ENCODE results near the gene ERC1. TPM values are rescaled to one million over a fixed set of nuclear protein-coding genes. Genes with fewer than 3 reads are reported as not detected.
"Not testable (repeated sequence)": the region's sequence is repeated elsewhere in the genome, so short reads cannot be mapped to it uniquely, and the experiment has no call there.

ERC1 gene
- total RNA-seq, 1 experiment from 2014 or later = 55.1 TPM

- no peak overlapping the region for H3K4me3 Mint-ChIP-seq (ENCODE audit: unreplicated experiment)
- H3K36me3 Mint-ChIP-seq (ENCODE audit: insufficient read depth, unreplicated experiment) = no peaks in the 10 kb centered on the region
- no peak overlapping the region for H3K27ac Mint-ChIP-seq (ENCODE audit: low read depth, unreplicated experiment)
- intact Hi-C loops (cut with micrococcal nuclease) = no loop called here
- no peaks in the 10 kb centered on the region for H3K27me3 Mint-ChIP-seq (ENCODE audit: insufficient read depth, unreplicated experiment)
- ChIA-PET CTCF (interaction anchor here (0.7 kb wide), 1 partner anchor 244 kb away, joined by 6 read pairs; no protein-coding TSS in a partner anchor), POLR2A (interaction anchor here (0.7 kb wide), 1 partner anchor 10 kb away, joined by 3 read pairs; no protein-coding TSS in a partner anchor)
- no peaks in the 10 kb centered on the region for H3K9me3 Mint-ChIP-seq (ENCODE audit: unreplicated experiment)
- DNase-seq (ENCODE audit: unreplicated experiment) = no peak
- TF ChIP-seq, protein P1, sequence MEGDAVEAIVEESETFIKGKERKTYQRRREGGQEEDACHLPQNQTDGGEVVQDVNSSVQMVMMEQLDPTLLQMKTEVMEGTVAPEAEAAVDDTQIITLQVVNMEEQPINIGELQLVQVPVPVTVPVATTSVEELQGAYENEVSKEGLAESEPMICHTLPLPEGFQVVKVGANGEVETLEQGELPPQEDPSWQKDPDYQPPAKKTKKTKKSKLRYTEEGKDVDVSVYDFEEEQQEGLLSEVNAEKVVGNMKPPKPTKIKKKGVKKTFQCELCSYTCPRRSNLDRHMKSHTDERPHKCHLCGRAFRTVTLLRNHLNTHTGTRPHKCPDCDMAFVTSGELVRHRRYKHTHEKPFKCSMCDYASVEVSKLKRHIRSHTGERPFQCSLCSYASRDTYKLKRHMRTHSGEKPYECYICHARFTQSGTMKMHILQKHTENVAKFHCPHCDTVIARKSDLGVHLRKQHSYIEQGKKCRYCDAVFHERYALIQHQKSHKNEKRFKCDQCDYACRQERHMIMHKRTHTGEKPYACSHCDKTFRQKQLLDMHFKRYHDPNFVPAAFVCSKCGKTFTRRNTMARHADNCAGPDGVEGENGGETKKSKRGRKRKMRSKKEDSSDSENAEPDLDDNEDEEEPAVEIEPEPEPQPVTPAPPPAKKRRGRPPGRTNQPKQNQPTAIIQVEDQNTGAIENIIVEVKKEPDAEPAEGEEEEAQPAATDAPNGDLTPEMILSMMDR (IDR thresholded peaks at IDR 0.05; ENCODE audit: unreplicated experiment) = no peak
- H3K4me1 Mint-ChIP-seq (ENCODE audit: insufficient read depth, unreplicated experiment) = no peaks in the 10 kb centered on the region
- BruUV-seq (replicated peaks) = no TSS peak
Measured at GRCh38 chr12:1338483-1339177, 347.6 kb downstream of the ERC1 start.

DNA sequence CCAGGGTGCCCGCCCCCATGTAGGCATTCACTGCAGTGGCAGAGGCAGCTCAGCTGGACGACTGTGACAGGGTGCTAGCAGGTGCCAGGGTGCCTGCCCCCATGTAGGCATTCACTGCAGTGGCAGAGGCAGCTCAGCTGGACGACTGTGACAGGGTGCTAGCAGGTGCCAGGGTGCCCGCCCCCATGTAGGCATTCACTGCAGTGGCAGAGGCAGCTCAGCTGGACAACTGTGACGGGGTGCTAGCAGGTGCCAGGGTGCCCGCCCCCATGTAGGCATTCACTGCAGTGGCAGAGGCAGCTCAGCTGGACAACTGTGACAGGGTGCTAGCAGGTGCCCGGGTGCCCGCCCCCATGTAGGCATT, 348.1 kb downstream of the ERC1 start:
- H3K27me3 Mint-ChIP-seq (ENCODE audit: insufficient read depth, unreplicated experiment); H3K36me3 Mint-ChIP-seq (ENCODE audit: insufficient read depth, unreplicated experiment); H3K4me1 Mint-ChIP-seq (ENCODE audit: insufficient read depth, unreplicated experiment); BruUV-seq (replicated peaks); H3K9me3 Mint-ChIP-seq (ENCODE audit: unreplicated experiment); intact Hi-C loops (cut with micrococcal nuclease); H3K4me3 Mint-ChIP-seq (ENCODE audit: unreplicated experiment); H3K27ac Mint-ChIP-seq (ENCODE audit: low read depth, unreplicated experiment); CTCF ChIA-PET; DNase-seq (ENCODE audit: unreplicated experiment); POLR2A ChIA-PET: not testable (repeated sequence)

DNA sequence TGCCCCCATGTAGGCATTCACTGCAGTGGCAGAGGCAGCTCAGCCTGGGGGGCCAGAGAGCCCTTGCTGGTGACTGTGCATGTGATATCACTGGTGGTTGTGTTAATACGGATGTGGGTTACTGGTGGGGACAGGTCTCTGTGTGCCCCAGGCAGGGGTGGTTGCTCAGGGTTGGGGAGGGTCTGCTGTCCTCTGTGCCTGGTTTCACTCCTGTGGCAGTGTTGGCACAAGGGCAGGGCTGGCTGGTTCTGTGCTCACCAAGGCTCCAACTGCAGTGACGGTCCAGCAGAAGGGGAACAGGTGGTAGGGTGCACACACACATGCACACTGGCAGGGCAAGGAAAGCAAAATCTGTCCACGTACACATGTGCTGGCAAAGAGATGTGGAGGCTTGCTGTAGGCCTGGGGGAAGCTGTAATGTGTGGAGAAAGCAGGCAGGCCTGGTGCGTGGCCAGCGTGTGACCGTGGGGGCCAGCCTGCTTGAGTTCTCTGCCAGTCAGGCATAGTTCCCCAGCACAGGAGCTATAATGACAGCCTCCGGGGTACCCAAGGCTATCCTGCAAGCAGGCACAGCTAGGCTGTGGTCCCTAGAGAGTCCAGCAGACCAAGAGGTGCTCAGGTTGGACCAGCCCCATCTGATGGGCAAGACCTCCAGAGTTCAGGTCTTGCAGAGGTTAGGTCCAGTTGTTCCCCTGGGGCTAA, 348.7 kb downstream of the ERC1 start:
- POLR2A ChIA-PET = no interaction called here
- Mint-ChIP-seq H3K9me3 (ENCODE audit: unreplicated experiment) (no peaks in the 10 kb centered on the region), H3K27ac (ENCODE audit: low read depth, unreplicated experiment) (no peak overlapping the region), H3K4me3 (ENCODE audit: unreplicated experiment) (no peak overlapping the region), H3K36me3 (ENCODE audit: insufficient read depth, unreplicated experiment) (no peaks in the 10 kb centered on the region), H3K27me3 (ENCODE audit: insufficient read depth, unreplicated experiment) (no peaks in the 10 kb centered on the region), H3K4me1 (ENCODE audit: insufficient read depth, unreplicated experiment) (no peaks in the 10 kb centered on the region)
- BruUV-seq (replicated peaks) = no TSS peak
- no peak for DNase-seq (ENCODE audit: unreplicated experiment)
- intact Hi-C loops (cut with micrococcal nuclease) = no loop called here
- TF ChIP-seq, protein P1 (IDR thresholded peaks at IDR 0.05; ENCODE audit: unreplicated experiment) = no peak
- CTCF ChIA-PET = interaction anchor here (0.7 kb wide), 1 partner anchor 16 kb away, joined by 3 read pairs; no protein-coding TSS in a partner anchor

DNA sequence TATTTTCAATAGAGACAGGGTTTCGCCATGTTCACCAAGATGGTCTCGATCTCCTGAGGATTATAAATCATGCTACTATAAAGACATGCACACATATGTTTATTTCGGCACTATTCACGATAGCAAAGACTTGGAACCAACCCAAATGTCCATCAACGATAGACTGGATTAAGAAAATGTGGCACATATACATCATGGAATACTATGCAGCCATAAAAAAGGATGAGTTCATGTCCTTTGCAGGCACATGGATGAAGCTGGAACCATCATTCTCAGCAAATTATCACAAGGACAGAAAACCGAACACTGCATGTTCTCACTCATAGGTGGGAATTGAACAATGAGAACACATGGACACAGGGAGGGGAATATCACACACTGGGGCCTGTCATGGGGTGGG, 350.2 kb downstream of the ERC1 start:
- BruUV-seq (replicated peaks); intact Hi-C loops (cut with micrococcal nuclease); CTCF ChIA-PET: not testable (repeated sequence)

GRCh38 chr12:1343422-1343821, 352.4 kb downstream of the ERC1 start:
- H3K27me3 Mint-ChIP-seq (ENCODE audit: insufficient read depth, unreplicated experiment) = no peaks in the 10 kb centered on the region

More for the DNA sequence above, 350.2 kb downstream of the ERC1 start:
- H3K27me3 Mint-ChIP-seq (ENCODE audit: insufficient read depth, unreplicated experiment); H3K9me3 Mint-ChIP-seq (ENCODE audit: unreplicated experiment); H3K36me3 Mint-ChIP-seq (ENCODE audit: insufficient read depth, unreplicated experiment); DNase-seq (ENCODE audit: unreplicated experiment); POLR2A ChIA-PET; H3K27ac Mint-ChIP-seq (ENCODE audit: low read depth, unreplicated experiment); H3K4me3 Mint-ChIP-seq (ENCODE audit: unreplicated experiment); H3K4me1 Mint-ChIP-seq (ENCODE audit: insufficient read depth, unreplicated experiment): not testable (repeated sequence)

More at GRCh38 chr12:1343422-1343821, 352.4 kb downstream of the ERC1 start:
- no peaks in the 10 kb centered on the region for H3K9me3 Mint-ChIP-seq (ENCODE audit: unreplicated experiment)
- H3K36me3 Mint-ChIP-seq (ENCODE audit: insufficient read depth, unreplicated experiment) = no peaks in the 10 kb centered on the region
- POLR2A ChIA-PET = interaction anchor here (1.0 kb wide), 1 partner anchor 9 kb away, joined by 3 read pairs; no protein-coding TSS in a partner anchor
- CTCF ChIA-PET = interaction anchor here (0.8 kb wide), 1 partner anchor 225 kb away, joined by 3 read pairs; no protein-coding TSS in a partner anchor
- no peak overlapping the region for H3K4me3 Mint-ChIP-seq (ENCODE audit: unreplicated experiment)
- DNase-seq (ENCODE audit: unreplicated experiment) = no peak
- H3K27ac Mint-ChIP-seq (ENCODE audit: low read depth, unreplicated experiment) = no peak overlapping the region
- TF ChIP-seq, protein P1 (IDR thresholded peaks at IDR 0.05; ENCODE audit: unreplicated experiment) = no peak
- H3K4me1 Mint-ChIP-seq (ENCODE audit: insufficient read depth, unreplicated experiment) = no peaks in the 10 kb centered on the region
- BruUV-seq (replicated peaks) = no TSS peak
- intact Hi-C loops (cut with micrococcal nuclease) = no loop called here
